Upper lobe of right lung (tissue), 1 donor: ENCODE results near the gene LRRC74A. TPM values are rescaled to one million over a fixed set of nuclear protein-coding genes. Genes with fewer than 3 reads are reported as not detected.
A peak's percentile ranks its signal among the peaks of the same experiment; 100 is the strongest.

ENCODE experiments used
- ATAC-seq: fragments of 200-7000 bp; cut with Tn5 transposase; one replicate; pipeline ENCODE4 v1.9.1; 2020; ENCODE audit warnings: mild to moderate bottlenecking, moderate library complexity
- DNase-seq: peaks from one replicate; pipeline ENCODE4 v3.0.0-alpha.2; 2020
- H3K27ac ChIP-seq: fragments of 200-600 bp; one replicate; pipeline ENCODE4 v1.8.0; 2022
- H3K27me3 ChIP-seq: fragments of 200-600 bp; one replicate; pipeline ENCODE4 v1.8.0; 2022; ENCODE audit warnings: mild to moderate bottlenecking
- H3K36me3 ChIP-seq: fragments of 200-600 bp; one replicate; pipeline ENCODE4 v1.8.0; 2022
- H3K4me1 ChIP-seq: fragments of 200-600 bp; one replicate; pipeline ENCODE4 v1.8.0; 2022
- H3K4me3 ChIP-seq: fragments of 200-600 bp; one replicate; pipeline ENCODE4 v1.8.0; 2022; ENCODE audit warnings: mild to moderate bottlenecking
- H3K9me3 ChIP-seq: fragments of 200-600 bp; one replicate; pipeline ENCODE4 v1.8.0; 2022
- intact Hi-C: fragments of 100-400 bp; cut with DNase I; formaldehyde crosslinking; loops from one replicate; pipeline ENCODE4 v1.11.0; 2022
- long read RNA-seq: library from polyadenylated mRNA; unstranded; transcript quantifications from one replicate; pipeline ENCODE4 v2.0.0, GENCODE V29; 2021
- total RNA-seq: library from RNA; stranded (reverse); fragmentation: NEBNext Ultra II Directional; extraction: Animal tissue kit (Norgen Biotek cat#: 25700); gene quantifications from one replicate; pipeline ENCODE4 v1.2.1, GENCODE V29; 2021
- TF ChIP-seq, protein P1 (sequence below): fragments of 200-600 bp; IDR thresholded peaks from one replicate; pipeline ENCODE4 v1.8.0; 2022; ENCODE audit warnings: antibody characterized with exemption
- donor health status: DM: no; HTN: yes; CAD: no; lungs with severe emphysema.

Gene LRRC74A
- not detected for total RNA-seq
- long read RNA-seq = 0 reads

DNA sequence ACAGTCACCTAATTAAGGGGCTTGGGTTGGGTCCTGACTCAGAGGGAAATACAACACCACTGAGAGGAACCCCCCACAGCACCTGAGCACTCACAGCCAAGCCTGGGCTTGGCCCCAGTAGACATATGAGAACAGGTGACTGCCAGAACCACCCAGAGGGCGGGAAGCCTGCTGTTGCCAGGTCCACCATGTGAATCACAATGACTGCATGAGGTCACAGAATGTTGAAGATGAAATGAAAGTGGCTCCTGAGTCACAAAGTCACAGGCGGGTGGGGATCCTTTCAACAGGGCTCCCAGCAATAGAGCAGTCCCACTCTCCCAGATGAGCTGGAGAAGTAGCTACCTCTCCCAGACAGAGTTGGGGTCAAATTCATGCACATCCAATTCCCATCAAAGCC, at the start of gene LRRC74A:
TSS of gene LRRC74A (plus strand) at position 287 of the 400 bp plus-strand sequence. CDS start 290 bp downstream, outside the sequence.
- no peaks in the 10 kb centered on the region for H3K27me3 ChIP-seq
- no peaks in the 10 kb centered on the region for H3K36me3 ChIP-seq
- no peak within 1 kb of the TSS for H3K4me3 ChIP-seq
- DNase-seq (no peak), ATAC-seq (no peak)
- TF ChIP-seq, protein P1, sequence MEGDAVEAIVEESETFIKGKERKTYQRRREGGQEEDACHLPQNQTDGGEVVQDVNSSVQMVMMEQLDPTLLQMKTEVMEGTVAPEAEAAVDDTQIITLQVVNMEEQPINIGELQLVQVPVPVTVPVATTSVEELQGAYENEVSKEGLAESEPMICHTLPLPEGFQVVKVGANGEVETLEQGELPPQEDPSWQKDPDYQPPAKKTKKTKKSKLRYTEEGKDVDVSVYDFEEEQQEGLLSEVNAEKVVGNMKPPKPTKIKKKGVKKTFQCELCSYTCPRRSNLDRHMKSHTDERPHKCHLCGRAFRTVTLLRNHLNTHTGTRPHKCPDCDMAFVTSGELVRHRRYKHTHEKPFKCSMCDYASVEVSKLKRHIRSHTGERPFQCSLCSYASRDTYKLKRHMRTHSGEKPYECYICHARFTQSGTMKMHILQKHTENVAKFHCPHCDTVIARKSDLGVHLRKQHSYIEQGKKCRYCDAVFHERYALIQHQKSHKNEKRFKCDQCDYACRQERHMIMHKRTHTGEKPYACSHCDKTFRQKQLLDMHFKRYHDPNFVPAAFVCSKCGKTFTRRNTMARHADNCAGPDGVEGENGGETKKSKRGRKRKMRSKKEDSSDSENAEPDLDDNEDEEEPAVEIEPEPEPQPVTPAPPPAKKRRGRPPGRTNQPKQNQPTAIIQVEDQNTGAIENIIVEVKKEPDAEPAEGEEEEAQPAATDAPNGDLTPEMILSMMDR = no peak
- peaks cover 6% of the 10 kb centered on the region for H3K4me1 ChIP-seq
- intact Hi-C loops = no loop called here
- H3K9me3 ChIP-seq = no peaks in the 10 kb centered on the region
- no peak within 1 kb of the TSS for H3K27ac ChIP-seq

DNA sequence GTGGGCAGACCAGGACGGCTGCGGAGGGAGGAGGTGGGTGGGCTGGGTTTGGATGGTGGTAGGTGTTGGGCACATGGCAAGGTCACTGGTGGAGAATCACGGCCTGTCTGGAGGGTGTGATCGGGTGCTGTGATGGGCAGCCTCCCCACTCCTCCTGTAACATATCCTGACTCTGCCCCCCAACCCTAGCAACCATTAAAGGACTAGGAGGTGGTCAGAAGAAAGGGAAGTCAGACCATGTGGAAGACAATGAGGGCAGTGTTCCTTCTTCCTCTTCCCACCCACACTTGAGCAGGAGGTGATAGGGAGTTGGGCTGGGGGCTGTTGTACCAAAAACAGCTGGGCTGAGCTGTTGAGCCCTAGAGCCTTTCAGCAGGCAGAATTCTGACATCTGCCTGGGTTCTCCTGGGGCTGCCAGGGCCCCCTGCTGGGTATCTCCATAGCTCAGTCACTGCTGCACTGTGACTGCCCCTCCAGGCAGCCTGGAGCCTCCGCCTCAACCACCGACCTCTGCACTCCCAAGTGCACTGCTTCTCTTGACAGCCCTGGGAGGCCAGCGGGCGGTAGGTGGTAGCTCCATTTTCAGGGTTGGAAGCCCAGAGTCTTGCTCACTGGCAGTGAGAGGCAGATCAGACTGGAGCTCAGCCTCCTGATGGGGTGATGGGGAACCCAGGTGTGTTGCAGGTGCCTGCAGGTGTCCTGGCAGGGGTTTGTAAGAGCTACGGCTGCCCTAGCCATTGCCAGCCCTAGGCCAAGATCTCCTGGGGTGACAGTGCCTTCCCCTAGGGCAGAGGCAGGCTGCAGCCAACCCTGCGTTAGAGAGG, 49.6 kb upstream of the LRRC74A start:
- Histone ChIP-seq H3K27ac (no peak overlapping the region), H3K4me1 (peaks cover 38% of the 10 kb centered on the region), H3K9me3 (no peaks in the 10 kb centered on the region), H3K27me3 (no peaks in the 10 kb centered on the region), H3K36me3 (peaks cover 1% of the 10 kb centered on the region), H3K4me3 (no peak overlapping the region)
- TF ChIP-seq, protein P1 = no peak
- intact Hi-C loops = no loop called here
- ATAC-seq = peak; percentile 14
- no peak for DNase-seq

DNA sequence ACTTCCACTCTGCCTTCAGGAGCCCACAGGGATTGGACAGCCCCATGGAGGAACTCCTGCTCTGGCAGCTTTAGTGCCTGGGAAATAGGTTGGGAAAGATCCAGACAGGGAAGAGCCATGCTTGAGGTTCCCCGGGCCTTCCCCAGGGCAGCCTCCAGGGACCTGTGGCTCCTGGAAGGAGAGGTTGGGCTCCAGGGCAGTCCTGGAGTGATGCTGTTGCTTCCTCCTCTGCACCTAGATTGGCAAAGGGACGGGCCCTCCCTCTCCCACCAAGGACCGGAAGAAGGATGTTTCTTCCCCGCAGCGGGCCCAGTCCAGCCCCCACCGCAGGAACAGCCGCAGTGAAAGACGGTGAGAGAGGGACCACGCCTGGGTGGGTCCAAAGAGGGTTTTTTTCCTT, 48.5 kb upstream of the LRRC74A start:
- Histone ChIP-seq H3K36me3 (peaks cover 10% of the 10 kb centered on the region), H3K9me3 (no peaks in the 10 kb centered on the region), H3K4me1 (peaks cover 37% of the 10 kb centered on the region), H3K27ac (no peak overlapping the region), H3K27me3 (no peaks in the 10 kb centered on the region), H3K4me3 (no peak overlapping the region)
- intact Hi-C loops = no loop called here
- ATAC-seq (no peak), DNase-seq (no peak)
- TF ChIP-seq, protein P1 = no peak

DNA sequence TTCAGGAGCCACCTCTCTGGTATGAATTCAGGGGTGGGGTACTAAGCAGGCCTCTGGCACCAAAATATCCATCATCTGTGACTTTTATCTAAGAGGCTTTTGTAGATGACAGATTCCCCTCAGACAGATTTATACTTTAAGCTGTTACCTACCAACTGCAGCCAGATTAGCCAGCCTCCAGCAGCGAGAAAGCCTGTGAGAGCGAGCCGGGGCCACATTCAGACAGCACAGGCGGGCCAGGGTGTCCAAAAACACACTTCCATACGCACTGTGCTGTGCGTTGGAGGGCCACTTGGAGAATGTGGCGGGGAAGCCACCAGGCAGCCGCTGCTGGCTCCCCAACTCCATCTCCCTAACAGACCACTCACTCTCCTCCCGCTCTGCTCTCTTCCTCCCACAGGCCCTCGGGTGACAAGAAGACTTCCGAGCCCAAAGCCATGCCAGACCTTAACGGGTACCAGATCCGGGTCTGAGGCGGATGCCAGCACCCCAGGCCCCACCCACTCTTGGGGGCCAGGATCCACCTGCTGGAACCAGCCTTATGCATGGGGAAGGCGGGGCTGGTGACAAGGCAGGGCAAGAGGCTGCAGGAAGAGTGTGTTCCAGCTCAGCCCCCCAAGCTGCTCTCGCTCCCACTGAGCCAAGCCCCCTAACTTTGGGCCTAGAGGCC, 47.5 kb upstream of the LRRC74A start:
- Histone ChIP-seq H3K27ac (no peak overlapping the region), H3K9me3 (no peaks in the 10 kb centered on the region)
- intact Hi-C loops = no loop called here

DNA sequence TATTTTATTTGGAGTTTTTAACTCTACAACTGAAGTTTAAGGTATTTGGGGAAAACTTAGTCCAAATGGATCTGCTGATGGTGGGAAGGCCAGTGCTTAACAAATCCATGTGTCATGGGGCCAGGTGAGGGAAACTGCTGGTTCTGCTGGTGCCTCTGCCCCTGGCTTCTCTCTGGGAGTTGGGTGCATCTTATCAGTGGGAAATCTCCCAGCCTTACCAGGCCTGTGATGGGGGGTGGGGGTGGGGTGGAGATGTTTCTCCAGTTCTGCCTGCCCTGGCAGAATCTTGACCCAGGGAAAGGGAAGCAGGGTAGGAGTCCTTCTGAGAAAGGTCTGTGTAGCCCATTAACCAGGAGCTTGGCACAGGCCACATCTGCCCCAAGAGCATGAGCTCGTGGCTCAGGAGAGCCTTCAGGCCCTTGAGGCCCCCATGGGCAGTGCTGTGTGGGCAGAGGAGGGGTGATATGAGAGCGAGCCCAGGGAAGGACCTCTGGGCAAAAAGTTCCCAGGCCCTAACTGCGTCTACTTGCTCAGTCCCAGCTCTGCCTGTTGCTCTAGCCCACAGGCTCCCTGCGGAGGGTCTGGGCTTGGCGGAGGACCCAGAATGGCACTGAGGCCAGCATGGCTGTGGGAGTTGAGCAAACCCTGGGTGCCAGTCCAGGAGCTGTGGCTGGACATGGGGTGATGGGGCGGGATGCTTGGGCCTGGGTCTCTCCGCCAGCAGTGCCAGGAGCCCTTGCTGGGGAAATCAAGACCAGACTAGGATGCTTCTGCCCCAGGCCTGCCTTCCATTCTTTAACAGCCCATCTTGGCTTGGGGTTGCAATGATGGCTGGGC, 46.8 kb upstream of the LRRC74A start:
- Histone ChIP-seq H3K9me3 (no peaks in the 10 kb centered on the region), H3K27me3 (no peaks in the 10 kb centered on the region), H3K4me1 (peaks cover 27% of the 10 kb centered on the region), H3K36me3 (peaks cover 23% of the 10 kb centered on the region), H3K4me3 (no peak overlapping the region), H3K27ac (no peak overlapping the region)
- ATAC-seq (no peak), DNase-seq (no peak)
- intact Hi-C loops = loop anchor here (10.0 kb wide), 1 partner anchor 65 kb away; no protein-coding TSS in a partner anchor
- TF ChIP-seq, protein P1 = no peak

More for the DNA sequence above, 47.5 kb upstream of the LRRC74A start:
- peaks cover 15% of the 10 kb centered on the region for H3K36me3 ChIP-seq
- H3K4me3 ChIP-seq = no peak overlapping the region
- no peak for ATAC-seq
- peaks cover 31% of the 10 kb centered on the region for H3K4me1 ChIP-seq
- TF ChIP-seq, protein P1 = no peak
- no peak for DNase-seq
- H3K27me3 ChIP-seq = no peaks in the 10 kb centered on the region
